ENCODE results near the gene RAB1B.

The RAB1B gene

DNA sequence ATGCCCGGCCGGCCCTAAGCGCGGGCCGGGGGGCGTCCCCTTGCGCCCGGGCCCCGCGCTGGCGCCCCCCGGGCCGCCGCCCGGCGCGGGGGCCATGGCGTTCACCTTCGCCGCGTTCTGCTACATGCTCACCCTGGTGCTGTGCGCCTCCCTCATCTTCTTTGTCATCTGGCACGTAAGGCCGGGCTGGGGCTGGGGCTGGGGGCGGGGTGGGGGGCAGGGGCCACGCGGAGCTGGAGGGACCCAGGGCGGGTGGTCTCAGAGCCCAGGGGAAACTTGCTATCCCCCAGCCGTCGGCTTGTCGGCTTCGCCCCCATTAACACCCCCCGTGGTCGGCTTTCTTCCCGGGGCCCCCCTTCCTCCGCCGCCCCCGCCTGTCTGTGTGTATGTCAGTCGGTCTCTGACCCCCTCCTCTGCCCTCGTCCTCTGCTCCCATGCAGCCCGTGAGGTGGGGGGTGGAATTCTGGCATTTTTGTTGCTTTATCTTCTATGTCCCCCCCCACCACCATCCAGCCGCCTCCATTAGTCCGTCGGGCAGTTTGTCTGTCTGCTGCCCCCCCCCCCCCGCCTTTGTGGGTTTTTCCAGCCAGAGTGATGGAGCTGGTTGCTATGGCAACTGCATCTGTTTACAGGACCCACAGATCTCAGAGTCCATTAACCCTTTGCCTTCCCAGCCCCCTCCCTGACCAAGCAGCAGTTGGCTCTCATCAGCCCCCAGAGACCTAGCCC, 10.1 kb downstream of the RAB1B start:
- Mint-ChIP-seq H3K4me3 (peak overlapping the region; percentile 56), H3K27me3 (ENCODE audit: low read depth) (peaks cover 10% of the 10 kb centered on the region), H3K27ac (no peak overlapping the region), H3K4me1 (ENCODE audit: low read depth) (peaks cover 9% of the 10 kb centered on the region), H3K9me3 (no peaks in the 10 kb centered on the region), H3K36me3 (ENCODE audit: low read depth) (peaks cover 10% of the 10 kb centered on the region)
- DNase-seq (ENCODE audit: low spot score): no peak

DNA sequence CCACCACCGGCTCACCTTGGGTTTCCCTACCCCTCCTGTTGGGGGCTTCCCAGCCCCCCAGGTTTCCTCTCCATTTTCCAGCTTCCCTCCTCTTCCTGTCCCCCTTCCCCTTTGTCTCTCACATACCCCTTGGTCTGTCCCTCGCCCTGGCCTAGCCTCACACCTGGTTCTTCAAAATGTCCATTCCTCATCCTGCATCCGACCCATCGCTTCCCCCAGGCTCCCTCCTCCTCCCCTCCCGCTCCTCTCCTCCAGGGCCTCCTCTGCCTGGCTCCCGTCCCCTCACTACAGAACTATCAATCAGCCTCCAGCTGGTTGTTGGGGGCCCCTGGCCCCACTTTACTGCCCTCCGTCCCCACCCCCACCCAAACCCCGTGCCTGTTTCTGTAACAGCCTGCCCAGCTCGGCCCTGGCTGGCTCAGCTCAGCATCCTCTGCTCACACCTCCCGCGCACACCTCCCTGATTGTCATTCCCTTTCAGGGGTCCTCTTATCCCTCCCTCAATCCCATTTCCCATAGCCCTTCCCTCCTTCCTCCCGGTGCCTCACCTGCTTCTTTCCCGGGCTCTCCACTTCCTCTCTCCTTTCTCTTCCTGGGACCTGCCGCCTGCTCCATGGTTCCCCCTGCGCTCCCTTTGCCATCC, 10.8 kb downstream of the RAB1B start:
- peaks cover 9% of the 10 kb centered on the region for H3K4me1 Mint-ChIP-seq (ENCODE audit: low read depth)
- H3K9me3 Mint-ChIP-seq: no peaks in the 10 kb centered on the region
- H3K27me3 Mint-ChIP-seq (ENCODE audit: low read depth): peaks cover 10% of the 10 kb centered on the region
- H3K4me3 Mint-ChIP-seq: peak overlapping the region; percentile 56
- peak overlapping the region; percentile 61 for H3K27ac Mint-ChIP-seq
- no peak for DNase-seq (ENCODE audit: low spot score)
- peaks cover 6% of the 10 kb centered on the region for H3K36me3 Mint-ChIP-seq (ENCODE audit: low read depth)

DNA sequence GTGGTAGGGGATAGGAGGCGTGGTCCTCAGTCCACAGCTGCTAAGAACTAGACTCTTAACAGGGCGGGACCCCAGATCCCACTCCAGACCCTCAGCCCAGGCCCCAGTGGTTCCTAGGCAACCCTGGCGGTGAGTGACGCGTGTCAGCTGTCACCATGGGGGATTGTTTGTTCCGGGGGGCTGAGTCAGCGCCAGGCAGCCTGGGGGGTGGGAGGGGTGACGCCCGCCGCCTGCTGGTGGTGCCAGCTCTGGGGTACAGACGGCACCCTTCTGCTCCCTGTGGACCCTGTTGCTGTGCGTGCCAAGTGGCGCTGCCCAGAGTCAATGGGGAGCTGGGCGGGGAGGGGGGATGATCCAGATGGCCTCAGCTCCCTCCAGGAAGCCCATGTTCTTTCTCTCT, 12.0 kb downstream of the RAB1B start:
- peaks cover under 1% of the 10 kb centered on the region for H3K36me3 Mint-ChIP-seq (ENCODE audit: low read depth)
- H3K27ac Mint-ChIP-seq: no peak overlapping the region
- DNase-seq (ENCODE audit: low spot score): no peak
- peaks cover 10% of the 10 kb centered on the region for H3K27me3 Mint-ChIP-seq (ENCODE audit: low read depth)
- peaks cover 9% of the 10 kb centered on the region for H3K4me1 Mint-ChIP-seq (ENCODE audit: low read depth)
- H3K9me3 Mint-ChIP-seq: no peaks in the 10 kb centered on the region
- H3K4me3 Mint-ChIP-seq: no peak overlapping the region

DNA sequence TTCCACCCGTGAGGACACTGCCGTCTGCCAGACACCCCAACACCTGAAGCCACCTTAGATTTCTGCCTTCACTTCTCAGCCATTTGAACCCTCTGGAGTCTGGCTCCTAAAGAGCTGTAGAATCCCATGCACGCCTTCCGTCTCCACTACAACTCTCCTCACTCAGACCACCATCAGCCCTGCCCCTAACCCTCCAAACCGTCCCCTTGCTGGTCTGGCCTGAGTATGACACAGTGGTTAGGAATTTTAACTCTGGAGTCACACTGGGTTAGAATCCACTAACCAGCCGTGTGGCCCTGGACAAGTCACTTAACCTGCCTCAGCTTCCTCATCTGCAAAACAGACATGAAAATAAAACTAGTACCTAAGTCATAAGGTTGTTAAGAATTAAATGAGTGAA, 12.6 kb downstream of the RAB1B start:
- no peak for DNase-seq (ENCODE audit: low spot score)
- Mint-ChIP-seq H3K27me3 (ENCODE audit: low read depth) (peaks cover 10% of the 10 kb centered on the region), H3K4me1 (ENCODE audit: low read depth) (peaks cover 9% of the 10 kb centered on the region), H3K4me3 (no peak overlapping the region), H3K9me3 (no peaks in the 10 kb centered on the region), H3K36me3 (ENCODE audit: low read depth) (no peaks in the 10 kb centered on the region), H3K27ac (peak overlapping the region; percentile 7)

DNA sequence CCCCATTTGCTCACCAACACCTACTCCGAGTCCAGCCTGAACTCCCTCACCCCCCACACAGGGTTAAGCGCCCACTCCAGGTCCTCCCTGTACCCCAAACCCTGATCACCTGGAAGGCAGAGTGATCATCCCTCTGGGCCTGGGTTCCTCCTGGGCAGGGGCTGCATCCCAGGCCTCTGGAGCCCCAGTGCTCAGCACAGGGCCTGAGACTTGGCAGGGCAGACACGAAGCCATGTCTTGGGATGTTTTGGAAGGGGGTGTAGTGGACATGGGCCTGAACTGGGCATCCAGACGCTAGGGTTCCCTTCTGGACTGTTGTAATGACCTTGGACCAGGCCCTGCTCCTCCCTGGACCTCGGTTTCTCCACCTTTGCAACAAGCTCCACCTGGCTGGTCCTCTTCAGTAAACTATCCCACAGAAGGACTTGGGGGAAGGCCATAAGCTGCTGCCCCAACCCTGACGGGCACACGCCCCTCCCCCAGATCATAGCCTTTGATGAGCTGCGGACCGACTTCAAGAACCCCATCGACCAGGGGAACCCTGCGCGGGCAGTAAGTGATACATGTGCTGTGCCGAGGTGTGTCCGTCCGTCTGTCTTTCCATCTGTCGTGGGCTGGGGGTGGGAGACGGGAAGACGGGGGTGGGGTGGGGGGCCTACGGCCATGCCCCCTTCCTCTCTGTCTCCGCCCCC, 13.5 kb downstream of the RAB1B start:
- H3K27ac Mint-ChIP-seq: peak overlapping the region; percentile 54
- no peaks in the 10 kb centered on the region for H3K36me3 Mint-ChIP-seq (ENCODE audit: low read depth)
- peaks cover 10% of the 10 kb centered on the region for H3K27me3 Mint-ChIP-seq (ENCODE audit: low read depth)
- H3K9me3 Mint-ChIP-seq: no peaks in the 10 kb centered on the region
- peaks cover 9% of the 10 kb centered on the region for H3K4me1 Mint-ChIP-seq (ENCODE audit: low read depth)
- no peak overlapping the region for H3K4me3 Mint-ChIP-seq
- no peak for DNase-seq (ENCODE audit: low spot score)

DNA sequence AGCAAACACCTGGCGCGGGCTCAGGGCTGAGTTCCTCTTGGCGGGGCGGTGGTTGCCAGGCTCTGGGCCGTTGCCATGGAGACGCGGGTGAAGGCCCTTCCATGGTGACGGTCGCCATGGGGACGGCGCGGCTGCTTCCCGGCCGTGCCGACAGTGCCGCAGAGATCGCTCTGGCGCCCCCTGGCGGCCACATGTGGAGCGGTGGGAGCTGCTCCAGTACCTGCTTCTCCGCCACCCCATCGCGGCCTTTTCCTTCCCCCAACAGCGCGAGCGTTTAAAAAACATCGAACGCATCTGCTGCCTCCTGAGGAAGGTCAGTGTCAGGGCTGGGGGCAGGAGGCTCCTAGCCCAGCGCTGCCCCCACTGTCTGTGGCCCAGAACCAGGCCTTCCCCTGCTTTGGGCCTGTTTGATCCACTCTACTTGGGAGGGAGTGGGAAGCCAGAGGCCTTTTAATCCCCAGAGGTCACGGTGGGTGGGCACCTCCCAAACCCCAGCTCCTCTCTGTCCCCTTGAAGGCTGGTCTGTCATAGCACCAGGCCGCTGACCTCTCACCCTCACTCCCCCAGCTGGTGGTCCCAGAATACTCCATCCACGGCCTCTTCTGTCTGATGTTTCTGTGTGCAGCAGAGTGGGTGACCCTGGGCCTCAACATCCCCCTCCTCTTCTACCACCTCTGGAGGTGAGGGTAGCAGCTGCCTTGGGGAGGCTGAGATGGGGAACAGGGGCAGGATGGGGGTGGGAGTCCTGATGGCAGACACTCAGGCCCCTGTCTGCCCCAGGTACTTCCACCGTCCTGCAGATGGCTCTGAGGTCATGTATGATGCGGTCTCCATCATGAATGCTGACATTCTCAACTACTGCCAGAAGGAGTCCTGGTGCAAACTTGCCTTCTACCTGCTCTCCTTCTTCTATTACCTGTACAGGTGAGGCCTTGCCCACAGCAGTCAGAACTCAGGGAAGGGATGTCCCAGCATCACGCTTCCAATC, 14.3 kb downstream of the RAB1B start:
- Mint-ChIP-seq H3K9me3 (no peaks in the 10 kb centered on the region), H3K36me3 (ENCODE audit: low read depth) (no peaks in the 10 kb centered on the region), H3K4me3 (no peak overlapping the region), H3K27ac (peak overlapping the region; percentile 49), H3K4me1 (ENCODE audit: low read depth) (peaks cover 8% of the 10 kb centered on the region), H3K27me3 (ENCODE audit: low read depth) (peaks cover 10% of the 10 kb centered on the region)
- DNase-seq (ENCODE audit: low spot score): peak; percentile 97

DNA sequence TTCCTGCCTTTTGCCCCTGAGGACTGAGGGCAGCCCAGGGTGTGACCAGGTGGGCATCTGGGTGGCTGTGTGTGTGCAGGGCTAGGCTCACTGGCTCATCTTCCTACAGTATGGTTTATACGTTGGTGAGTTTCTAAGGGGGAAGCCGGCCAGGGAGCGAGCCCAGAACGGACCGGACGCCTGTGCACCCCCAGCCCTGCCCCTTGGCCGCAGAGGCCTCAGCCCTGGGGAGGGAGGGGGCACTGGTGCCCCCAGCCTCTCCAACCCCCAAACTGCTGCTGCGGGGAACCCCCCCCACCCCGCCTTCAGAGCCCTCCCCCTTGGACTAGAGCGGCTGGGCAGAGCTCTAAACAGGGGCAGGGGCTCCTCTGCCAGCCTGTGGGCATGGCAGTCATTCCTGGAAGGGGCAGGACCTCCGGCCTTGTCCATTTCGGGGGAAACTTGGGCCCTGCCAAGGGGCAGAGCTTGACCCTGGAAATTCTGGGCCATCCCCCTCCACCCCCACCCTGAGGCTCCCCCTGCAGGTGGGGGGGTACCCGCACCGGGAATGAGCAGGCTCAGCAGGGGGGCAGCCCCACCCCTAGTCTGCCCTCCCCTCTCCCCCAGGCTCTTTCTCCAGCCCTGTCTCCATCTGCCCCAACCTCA, 15.1 kb downstream of the RAB1B start:
- Mint-ChIP-seq H3K36me3 (ENCODE audit: low read depth) (no peaks in the 10 kb centered on the region), H3K27me3 (ENCODE audit: low read depth) (peaks cover 10% of the 10 kb centered on the region), H3K9me3 (no peaks in the 10 kb centered on the region), H3K4me3 (no peak overlapping the region), H3K27ac (no peak overlapping the region), H3K4me1 (ENCODE audit: low read depth) (peaks cover 8% of the 10 kb centered on the region)
- no peak for DNase-seq (ENCODE audit: low spot score)

DNA sequence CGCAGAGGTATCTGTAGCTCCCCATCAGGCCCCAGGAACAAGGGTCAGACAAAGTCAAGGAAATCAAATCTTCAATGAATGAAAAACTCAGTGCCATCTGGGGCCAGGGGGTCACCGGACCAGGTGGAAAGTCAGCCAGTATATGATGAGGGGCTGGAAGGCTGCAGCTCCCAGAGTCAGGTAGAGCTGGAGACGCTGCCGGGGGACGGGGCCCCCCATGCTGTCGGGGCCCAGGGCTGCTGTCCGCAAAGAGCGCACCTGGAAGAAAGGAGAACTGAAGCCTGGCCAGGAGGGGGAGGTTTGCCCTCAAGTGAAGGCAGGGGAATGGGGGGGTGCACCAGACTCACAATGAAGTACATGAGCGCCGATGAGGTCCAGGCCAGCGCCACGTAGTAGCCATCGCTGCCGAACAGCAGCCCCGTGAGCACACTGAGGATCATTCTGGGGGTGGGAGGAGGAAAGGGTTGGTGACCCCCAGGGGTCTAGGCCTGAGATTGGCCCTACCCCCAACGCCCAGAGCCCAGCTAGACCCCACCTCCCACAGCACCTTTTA, 16.2 kb downstream of the RAB1B start:
- Mint-ChIP-seq H3K27me3 (ENCODE audit: low read depth) (peaks cover 8% of the 10 kb centered on the region), H3K27ac (no peak overlapping the region), H3K36me3 (ENCODE audit: low read depth) (peaks cover 2% of the 10 kb centered on the region), H3K4me3 (no peak overlapping the region), H3K4me1 (ENCODE audit: low read depth) (peaks cover 13% of the 10 kb centered on the region), H3K9me3 (no peaks in the 10 kb centered on the region)
- DNase-seq (ENCODE audit: low spot score): no peak

DNA sequence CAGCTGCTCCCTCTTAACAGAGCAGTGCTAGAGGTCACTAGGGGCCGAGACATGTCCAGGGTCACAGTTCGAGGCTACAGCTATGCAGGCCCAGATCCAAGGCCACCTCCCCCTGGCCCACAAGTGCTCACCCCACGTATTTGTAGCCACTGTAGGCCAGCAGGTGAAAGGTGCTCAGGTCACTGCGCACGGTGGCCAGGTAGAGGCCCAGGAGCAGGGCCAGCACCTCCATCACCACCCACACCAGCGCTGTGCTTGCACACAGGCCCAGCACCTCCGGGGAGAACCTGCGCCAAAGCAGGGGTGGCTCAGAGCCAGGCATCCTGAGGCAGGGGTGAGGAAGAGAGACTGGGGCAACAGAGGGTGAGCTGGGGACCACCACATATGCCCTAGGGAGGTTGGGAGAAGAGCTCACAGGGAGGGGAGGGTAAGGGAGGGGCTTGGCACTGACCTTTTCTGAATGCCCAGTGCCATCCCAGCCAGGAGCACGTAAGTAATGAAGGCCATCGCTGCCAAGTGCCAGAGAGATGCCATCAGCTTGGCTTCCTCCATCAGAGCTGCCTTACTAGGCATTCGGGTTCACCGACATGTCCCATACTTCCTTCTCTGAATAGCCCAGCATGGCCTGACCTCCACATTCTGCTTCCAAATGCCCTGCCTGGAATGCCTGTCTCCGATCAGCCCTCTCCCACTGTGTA, 17.0 kb downstream of the RAB1B start:
- Mint-ChIP-seq H3K27ac (no peak overlapping the region), H3K36me3 (ENCODE audit: low read depth) (peaks cover 2% of the 10 kb centered on the region), H3K9me3 (no peaks in the 10 kb centered on the region), H3K4me1 (ENCODE audit: low read depth) (peaks cover 17% of the 10 kb centered on the region), H3K4me3 (no peak overlapping the region), H3K27me3 (ENCODE audit: low read depth) (peaks cover 10% of the 10 kb centered on the region)
- no peak for DNase-seq (ENCODE audit: low spot score)

DNA sequence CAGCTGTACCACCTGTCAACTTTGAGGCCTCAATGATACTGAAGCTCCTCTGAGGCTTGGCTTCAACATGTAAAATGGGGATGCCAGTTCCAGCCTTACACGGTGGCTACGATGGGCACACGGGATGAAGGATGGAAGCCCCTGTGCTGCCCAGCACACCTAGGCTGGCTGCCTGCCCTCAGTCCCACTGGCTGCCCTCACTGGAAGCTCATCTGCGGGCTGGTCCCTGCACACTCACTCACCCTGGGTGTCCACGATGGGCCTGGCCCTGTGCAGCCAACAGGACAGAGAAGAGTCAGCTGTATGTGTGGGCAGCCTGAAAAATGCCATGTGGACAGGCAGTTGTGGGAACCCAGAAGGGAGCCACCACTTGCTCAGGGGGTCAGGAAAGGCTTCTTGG, 18.3 kb downstream of the RAB1B start:
- Mint-ChIP-seq H3K27ac (no peak overlapping the region), H3K27me3 (ENCODE audit: low read depth) (peaks cover 17% of the 10 kb centered on the region), H3K9me3 (no peaks in the 10 kb centered on the region), H3K4me1 (ENCODE audit: low read depth) (peaks cover 15% of the 10 kb centered on the region), H3K4me3 (no peak overlapping the region), H3K36me3 (ENCODE audit: low read depth) (peaks cover 2% of the 10 kb centered on the region)
- DNase-seq (ENCODE audit: low spot score): no peak

DNA sequence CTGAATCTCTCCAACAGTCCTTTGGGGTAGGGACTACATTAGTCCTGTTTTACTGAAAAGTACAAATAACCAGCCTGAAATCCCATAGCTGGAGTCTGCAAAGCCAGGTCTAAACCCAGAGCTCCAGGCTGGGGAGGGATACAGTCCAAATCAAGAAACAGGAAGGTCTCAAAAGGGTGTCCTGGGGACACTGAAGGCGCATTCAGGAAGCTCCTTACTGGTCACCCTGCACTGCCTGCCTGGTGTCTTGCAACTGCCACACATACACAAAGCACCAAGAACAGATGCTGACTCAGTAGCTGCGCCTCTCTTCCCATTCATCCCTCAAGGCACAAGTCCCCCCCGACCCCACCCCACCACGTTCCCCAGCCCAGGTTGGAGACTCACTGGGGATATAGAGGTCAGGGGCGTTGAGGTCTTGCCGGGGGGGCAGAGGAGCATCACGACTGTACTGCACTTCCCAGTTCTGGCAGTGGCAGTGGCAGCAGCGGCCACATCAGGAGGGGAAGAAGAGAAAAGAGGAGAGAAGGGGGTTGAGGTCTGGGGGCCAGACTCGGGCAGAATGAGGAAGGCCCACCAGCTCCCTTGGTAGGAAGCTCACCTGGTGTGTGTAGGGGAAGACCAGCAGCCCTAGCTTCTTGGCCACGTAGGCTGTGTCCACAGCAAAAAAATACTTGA, 18.9 kb downstream of the RAB1B start:
- Mint-ChIP-seq H3K36me3 (ENCODE audit: low read depth) (peaks cover 2% of the 10 kb centered on the region), H3K4me3 (peak overlapping the region; percentile 92), H3K27ac (peak overlapping the region; percentile 28), H3K27me3 (ENCODE audit: low read depth) (peaks cover 18% of the 10 kb centered on the region), H3K4me1 (ENCODE audit: low read depth) (peaks cover 12% of the 10 kb centered on the region), H3K9me3 (no peaks in the 10 kb centered on the region)
- DNase-seq (ENCODE audit: low spot score): no peak
